Endothelial cell of umbilical vein (primary cell): ENCODE data around the gene H2BW1. TPM values are rescaled to one million over a fixed set of nuclear protein-coding genes. Genes with fewer than 3 reads are reported as not detected.

ENCODE experiments used
- BruUV-seq: library from RNA; stranded (reverse); fragments of 400-500 nt; replicated peaks from 2 replicates; lab custom pipeline; 2021; lab: Mats Ljungman, UMichigan
- CTCF ChIA-PET: fragments of 300-600, 350-600 bp; sonication (Branson Sonifier 250); formaldehyde crosslinking; loops from one replicate; lab custom pipeline; 2021; ENCODE audit warnings: antibody characterized with exemption, inconsistent platforms; lab: Charles Lee
- POLR2A ChIA-PET: fragments of 300-600, 350-600 bp; sonication (Branson Sonifier 250); formaldehyde crosslinking; loops from one replicate; lab custom pipeline; 2021; ENCODE audit warnings: antibody characterized with exemption, inconsistent platforms; lab: Charles Lee
- DNase-seq: peaks from one replicate; pipeline ENCODE4 v3.0.0-alpha.2; 2011; ENCODE audit warnings: low read depth, low spot score
- FAIRE-seq: peaks from 2 replicates; lab custom pipeline; 2011; peaks lifted over from hg19 to GRCh38; lab: Jason Lieb, UNC
- H2AFZ ChIP-seq: 2 replicates; pipeline ENCODE4 v1.6.0; 2012; ENCODE audit warnings: low read depth, low read length, control low read depth, inconsistent platforms
- H3K27ac ChIP-seq: 2 replicates; pipeline ENCODE4 v1.5.1; 2011; ENCODE audit warnings: low read depth, mild to moderate bottlenecking, control low read depth, low read length, moderate library complexity; ENCODE audit not compliant: insufficient read depth
- H3K27me3 ChIP-seq, 2 experiments: 2 replicates each; pipeline versions ENCODE4 v1.6.0 to v1.6.1; 2011; ENCODE audit warnings: low read length in 2 of 2, mixed read lengths in 1 of 2; ENCODE audit not compliant: control insufficient read depth in 2 of 2, insufficient read depth in 2 of 2
- H3K36me3 ChIP-seq, 2 experiments: 2 replicates in 1 of 2; 3 replicates in 1 of 2; pipeline ENCODE4 v1.5.1; 2011; ENCODE audit warnings: low read length in 2 of 2, mild to moderate bottlenecking in 1 of 2, moderate library complexity in 1 of 2; ENCODE audit not compliant: control insufficient read depth in 2 of 2, insufficient read depth in 2 of 2; ENCODE audit errors: extremely low read depth in 1 of 2
- H3K4me1 ChIP-seq: 3 replicates; pipeline ENCODE4 v1.5.1; 2011; ENCODE audit warnings: mild to moderate bottlenecking, low read length; ENCODE audit not compliant: control insufficient read depth, insufficient read depth; ENCODE audit errors: extremely low read depth
- H3K4me2 ChIP-seq: 2 replicates; pipeline ENCODE4 v1.6.1; 2011; ENCODE audit warnings: low read length, control low read depth, mixed read lengths; ENCODE audit not compliant: insufficient read depth
- H3K4me3 ChIP-seq, 3 experiments: fragments of 200-600 bp in 1 of 3; sonication (generic), shearing (Covaris generic) in 1 of 3; replicated peaks in 1 of 3; 2 replicates each; pipeline ENCODE4 v1.5.1; 2011 to 2016; ENCODE audit warnings: control low read depth in 3 of 3, low read length in 3 of 3, mild to moderate bottlenecking in 2 of 3, inconsistent platforms in 1 of 3, low read depth in 1 of 3, moderate library complexity in 1 of 3; ENCODE audit not compliant: insufficient read depth in 1 of 3
- H3K79me2 ChIP-seq: 2 replicates; pipeline ENCODE4 v1.6.0; 2012; ENCODE audit warnings: low read length, inconsistent platforms; ENCODE audit not compliant: control insufficient read depth, insufficient read depth
- H3K9ac ChIP-seq: replicated peaks from 2 replicates; pipeline ENCODE3; 2011; ENCODE audit warnings: low read length, control low read depth; ENCODE audit not compliant: insufficient read depth; ENCODE audit errors: extremely low read depth
- H3K9me1 ChIP-seq: replicated peaks from 3 replicates; pipeline ENCODE4 v1.6.0; 2011; ENCODE audit warnings: mild to moderate bottlenecking, low read length; ENCODE audit not compliant: control insufficient read depth, insufficient read depth; ENCODE audit errors: extremely low read depth
- H3K9me3 ChIP-seq: replicated peaks from 2 replicates; pipeline ENCODE4 v1.5.1; 2012; ENCODE audit warnings: low read length, inconsistent platforms; ENCODE audit not compliant: control insufficient read depth, insufficient read depth
- H4K20me1 ChIP-seq: replicated peaks from 2 replicates; pipeline ENCODE3; 2011; ENCODE audit warnings: mild to moderate bottlenecking, low read length; ENCODE audit not compliant: control insufficient read depth, insufficient read depth; ENCODE audit errors: extremely low read depth
- CTCF ChIP-seq, 2 donors: IDR thresholded peaks; 1 replicate in 1 of 2; 2 replicates in 1 of 2; pipeline ENCODE4 v1.5.1; 2011; ENCODE audit warnings: low read length in 2 of 2, mild to moderate bottlenecking in 2 of 2, moderate library complexity in 2 of 2, control low read depth in 1 of 2, inconsistent platforms in 1 of 2, low read depth in 1 of 2; ENCODE audit not compliant: insufficient read depth in 1 of 2; ENCODE audit errors: extremely low read depth in 1 of 2
- EZH2 ChIP-seq: IDR thresholded peaks from 2 replicates; pipeline ENCODE4 v1.6.1; 2012; ENCODE audit warnings: borderline replicate concordance, low read depth, mild to moderate bottlenecking, moderate library complexity, low read length, inconsistent platforms; ENCODE audit not compliant: severe bottlenecking
- FOS ChIP-seq: IDR thresholded peaks from 2 replicates; pipeline ENCODE4 v1.6.1; 2011; ENCODE audit warnings: mild to moderate bottlenecking, low read length, moderate library complexity, borderline replicate concordance; ENCODE audit not compliant: insufficient read depth
- GATA2 ChIP-seq: IDR thresholded peaks from 2 replicates; pipeline ENCODE4 v1.7.0; 2011; ENCODE audit warnings: low read depth, mild to moderate bottlenecking, moderate library complexity, mixed read lengths, low read length; ENCODE audit not compliant: insufficient read length, insufficient read depth
- JUN ChIP-seq: IDR thresholded peaks from 2 replicates; pipeline ENCODE4 v1.6.1; 2011; ENCODE audit warnings: borderline replicate concordance, low read depth; ENCODE audit not compliant: insufficient read length, insufficient read depth
- MAX ChIP-seq: IDR thresholded peaks from 2 replicates; pipeline ENCODE4 v1.6.1; 2011; ENCODE audit not compliant: insufficient read depth, insufficient read length
- MYC ChIP-seq: IDR thresholded peaks from one replicate; pipeline ENCODE4 v1.6.1; 2011; ENCODE audit warnings: mild to moderate bottlenecking, low read depth, low read length
- POLR2A ChIP-seq: IDR thresholded peaks from 2 replicates; pipeline ENCODE4 v1.6.1; 2012; ENCODE audit warnings: low read depth, mild to moderate bottlenecking, control low read depth, low read length
- POLR2AphosphoS5 ChIP-seq: IDR thresholded peaks from 2 replicates; pipeline ENCODE4 v1.6.1; 2012; ENCODE audit warnings: low read depth, mild to moderate bottlenecking, control low read depth, low read length, moderate library complexity; ENCODE audit not compliant: insufficient read depth
- dilution Hi-C: fragments of 300-500 bp; cut with MboI; formaldehyde crosslinking; loops from one replicate; pipeline ENCODE4 v1.15.0; 2019; ENCODE audit warnings: low sequenced_read_pairs; ENCODE audit not compliant: extremely low pct_ligation_motif_present
- intact Hi-C: fragments of 100-400 bp; cut with micrococcal nuclease; formaldehyde crosslinking; loops from one replicate; pipeline ENCODE4 v1.10.0; 2022
- polyA plus RNA-seq, 4 experiments: library from polyadenylated mRNA; depleted of rRNA in 3 of 4; stranded (reverse) in 3 of 4; unstranded in 1 of 4; fragments of >200 nt; gene quantifications; 2 replicates each; pipeline versions ENCODE4 v1.2.1 to v1.2.3, GENCODE V29; 2011 to 2012; ENCODE audit warnings: missing spikeins in 1 of 4
- total RNA-seq: library from RNA; stranded (reverse); gene quantifications from 2 replicates; pipeline ENCODE4 v1.2.3, GENCODE V29; 2021

Gene H2BW1
- total and polyA plus RNA-seq, 2 donors (not counting 3 experiments of a cell fraction or from before 2014, with no cell fraction given): not detected

- no TSS peak for BruUV-seq
- Histone ChIP-seq H3K27me3 (no peaks in the 10 kb centered on the region), H3K36me3 (no peaks in the 10 kb centered on the region), H3K79me2 (no peaks in the 10 kb centered on the region), H3K4me1 (no peaks in the 10 kb centered on the region), H3K9me3 (no peaks in the 10 kb centered on the region), H3K4me3 (no peak within 1 kb of the TSS), H3K9me1 (no peaks in the 10 kb centered on the region), H3K4me2 (no peak within 1 kb of the TSS), H4K20me1 (no peaks in the 10 kb centered on the region), H3K9ac (no peak within 1 kb of the TSS), H3K27ac (no peak within 1 kb of the TSS), H2AFZ (no peak within 1 kb of the TSS)
- dilution Hi-C loops (no loop called here), intact Hi-C loops (no loop called here)
- CTCF ChIA-PET: no interaction called here
- TF ChIP-seq CTCF (IDR thresholded peaks at IDR 0.05; ENCODE audit: extremely low read depth in 1 of 2, insufficient read depth in 1 of 2, low read depth in 1 of 2, low read length in 2 of 2) (no peak), GATA2 (no peak), JUN (no peak), MYC (no peak), EZH2 (no peak), POLR2A (no peak), POLR2AphosphoS5 (no peak), FOS (no peak), MAX (no peak)
- POLR2A ChIA-PET: no interaction called here
- DNase-seq (no peak), FAIRE-seq (no peak)
These were observed 26.4 kb upstream of the H2BW1 start, which contains the start of gene H2BW2 for GRCh38 chrX:104039689-104040505. TSS of gene H2BW2 (plus strand) at chrX:104039956. CDS start at chrX:104039995, 39 bp downstream.
